K562 (cell line): ENCODE data around the gene TERC. TPM values are rescaled to one million over a fixed set of nuclear protein-coding genes. Genes with fewer than 3 reads are reported as not detected.

Experiments used
- GTF2E2 ChIP-seq: fragments of 200-800 bp; sonication (Bioruptor generic); IDR thresholded peaks from 2 replicates; pipeline ENCODE4 v1.6.1; 2016; ENCODE audit warnings: missing genetic modification characterization, missing compliant biosample characterization
- HDAC8 ChIP-seq: fragments of 450-650 bp; IDR thresholded peaks from 2 replicates; pipeline ENCODE4 v1.6.1; 2016; ENCODE audit warnings: mild to moderate bottlenecking, missing genetic modification characterization, moderate library complexity, missing compliant biosample characterization
- HNRNPH1 ChIP-seq: fragments of 200-400 bp; formaldehyde crosslinking; optimal IDR thresholded peaks from 2 replicates; pipeline ENCODE3; 2017; ENCODE audit warnings: low read depth, mild to moderate bottlenecking, low read length, moderate library complexity
- KDM1A ChIP-seq, 2 experiments: fragments of 450-650 bp; IDR thresholded peaks; 2 replicates each; pipeline ENCODE4 v1.6.1; 2016; ENCODE audit warnings: mild to moderate bottlenecking in 2 of 2
- MCM3 ChIP-seq: fragments of 450-650 bp; IDR thresholded peaks from 2 replicates; pipeline ENCODE4 v1.6.1; 2016
- MECOM ChIP-seq: fragments of 250-450 bp; sonication (Bioruptor Pico); IDR thresholded peaks from 2 replicates; pipeline ENCODE4 v1.8.0; 2022; ENCODE audit warnings: inconsistent platforms
- NRF1 ChIP-seq, 2 experiments: fragments of 450-650 bp; IDR thresholded peaks in 1 of 2; conservative IDR thresholded peaks in 1 of 2; 2 replicates each; pipeline ENCODE4 v1.6.1; 2014; ENCODE audit warnings: mild to moderate bottlenecking in 2 of 2
- POLR2AphosphoS2 ChIP-seq: IDR thresholded peaks from 2 replicates; pipeline ENCODE4 v1.6.1; 2012; ENCODE audit warnings: low read length, improper control_type of control experiment
- POLR3G ChIP-seq: IDR thresholded peaks from 2 replicates; pipeline ENCODE4 v1.6.1; 2011; ENCODE audit not compliant: insufficient read length, insufficient replicate concordance; ENCODE audit errors: extremely low read depth
- PPARD ChIP-seq: fragments of 250-450 bp; sonication (Bioruptor Pico); IDR thresholded peaks from 2 replicates; pipeline ENCODE4 v1.8.0; 2022; ENCODE audit warnings: inconsistent platforms, mild to moderate bottlenecking, moderate library complexity
- TAF7 ChIP-seq: fragments of 450-650 bp; IDR thresholded peaks from 2 replicates; pipeline ENCODE4 v1.6.1; 2016; ENCODE audit warnings: missing genetic modification characterization, missing compliant biosample characterization
- ZBTB11 ChIP-seq, 3 experiments: fragments of 200-800 bp in 1 of 3; fragments of 250-450 bp in 1 of 3; fragments of 450-650 bp in 1 of 3; sonication (Bioruptor Pico) in 1 of 3; sonication (Bioruptor generic) in 1 of 3; formaldehyde crosslinking in 1 of 3; IDR thresholded peaks; 2 replicates each; pipeline versions ENCODE4 v1.6.1 to v1.8.0; 2016 to 2022; ENCODE audit warnings: mild to moderate bottlenecking in 2 of 3, missing genetic modification characterization in 2 of 3, missing compliant biosample characterization in 1 of 3, moderate library complexity in 1 of 3
- ZC3H8 ChIP-seq: fragments of 450-650 bp; IDR thresholded peaks from 2 replicates; pipeline ENCODE4 v1.6.1; 2017
- ZHX1 ChIP-seq: fragments of 150-350 bp; conservative IDR thresholded peaks from 2 replicates; pipeline ENCODE4 v1.6.1; 2014; ENCODE audit warnings: low read length
- ZNF282 ChIP-seq: sonication (generic); formaldehyde crosslinking; IDR thresholded peaks from 2 replicates; pipeline ENCODE4 v1.8.1; 2023; ENCODE audit warnings: missing genetic modification reagents
- ZNF3 ChIP-seq: fragments of 250-450 bp; sonication (Bioruptor Pico); IDR thresholded peaks from 2 replicates; pipeline ENCODE4 v1.5.0; 2021; ENCODE audit warnings: mild to moderate bottlenecking, moderate library complexity
- ZNF518B ChIP-seq: fragments of 250-450 bp; sonication (Bioruptor Pico); IDR thresholded peaks from 2 replicates; pipeline ENCODE4 v1.5.0; 2021; ENCODE audit warnings: mild to moderate bottlenecking, moderate library complexity
- ZNF695 ChIP-seq: fragments of 450-650 bp; formaldehyde crosslinking; IDR thresholded peaks from 2 replicates; pipeline ENCODE4 v1.4.0; 2020; ENCODE audit warnings: mild to moderate bottlenecking, moderate library complexity
- ZNF830 ChIP-seq: fragments of 250-450 bp; sonication (Bioruptor Pico); IDR thresholded peaks from 2 replicates; pipeline ENCODE4 v1.5.0; 2021; ENCODE audit warnings: mild to moderate bottlenecking
- ZZZ3 ChIP-seq: fragments of 450-650 bp; IDR thresholded peaks from 2 replicates; pipeline ENCODE4 v1.6.1; 2016; ENCODE audit warnings: antibody characterized with exemption, mild to moderate bottlenecking, moderate library complexity
- polyA plus RNA-seq, 8 experiments: library from polyadenylated mRNA; depleted of rRNA in 4 of 8; stranded (reverse) in 5 of 8; unstranded in 3 of 8; fragments of >200 nt; fragmentation: Nextera tagmentation in 2 of 8; fragmentation: Illumina TruSeq in 1 of 8; extraction: Ambion mirVana in 2 of 8; extraction: Trizol in 1 of 8; gene quantifications; 2 replicates each; pipeline versions ENCODE4 v1.2.1 to v1.2.3, GENCODE V29; 2011 to 2014; ENCODE audit warnings: inconsistent platforms in 1 of 8, missing spikeins in 1 of 8
- total RNA-seq, 7 experiments: library from RNA; depleted of rRNA in 6 of 7; stranded (reverse); fragments of >200 nt in 6 of 7; fragmentation: Illumina TruSeq in 2 of 7; extraction: Trizol in 2 of 7; gene quantifications; 2 replicates each; pipeline versions ENCODE4 v1.2.1 to v1.2.3, GENCODE V29; 2011 to 2021; ENCODE audit warnings: low replicate concordance in 1 of 7

Gene TERC
- total and polyA plus RNA-seq, 9 of the 15 experiments (the other 6 are each of a cell fraction or from before 2014, with no cell fraction given) = 0.77 to 234 (median 27.9) TPM; not detected in 3

GRCh38 chr3:169764882-169765612 lies at the start of gene TERC (continued):
- TF ChIP-seq POLR2AphosphoS2 = no peak
- TF ChIP-seq ZNF830 (CRISPR knock-in tag) = peak; percentile 93; the same call in 1 of the 2 replicates
- TF ChIP-seq ZNF695 (CRISPR knock-in tag) = no peak
- TF ChIP-seq ZZZ3 = no peak
- no peak for TF ChIP-seq GTF2E2 (tag)
- TF ChIP-seq MCM3 = no peak
- TF ChIP-seq HNRNPH1 = peak; percentile 95
- TF ChIP-seq ZNF518B (CRISPR knock-in tag) = no peak
- TF ChIP-seq HDAC8 (tag) = no peak
- no peak for TF ChIP-seq ZNF282 (CRISPR knock-in tag)
- no peak for TF ChIP-seq PPARD
- no peak; the same call in 1 of the 2 replicates for TF ChIP-seq ZNF3 (CRISPR knock-in tag)
- peak; percentile 79; the same call in 1 of the 2 replicates for TF ChIP-seq ZHX1
- no peak for TF ChIP-seq KDM1A (IDR thresholded peaks at IDR 0.05)
- TF ChIP-seq POLR3G = no peak
- TF ChIP-seq ZC3H8 = no peak
- TF ChIP-seq ZBTB11 (CRISPR knock-in tag; IDR thresholded peaks at IDR 0.05) = peak in 1 of 3 experiments; percentile 91; a peak in 3 of 6 replicates
- no peak for TF ChIP-seq MECOM (CRISPR knock-in tag)
- TF ChIP-seq TAF7 (tag) = peak; percentile 20; the same call in 1 of the 2 replicates
- peak; percentile 28 to 36; a peak in 3 of 4 replicates for TF ChIP-seq NRF1 (conservative IDR thresholded peaks at IDR 0.05 in 1 of 2, IDR thresholded peaks at IDR 0.05 in 1 of 2)
